PC-3 (cell line): ENCODE data around the gene NEGR1. TPM values are rescaled to one million over a fixed set of nuclear protein-coding genes. Genes with fewer than 3 reads are reported as not detected.

ENCODE experiments used
- ATAC-seq: fragments of 200-7000 bp; cut with Tn5 transposase; 2 replicates; pipeline ENCODE4 v1.9.1; 2020; ENCODE audit warnings: mild to moderate bottlenecking, moderate library complexity
- BruUV-seq: library from RNA; stranded (reverse); fragments of 400-500 nt; replicated peaks from 2 replicates; lab custom pipeline; 2021; lab: Mats Ljungman, UMichigan
- CTCF ChIA-PET: fragments of 300-600 bp; sonication (Branson Sonifier 250); formaldehyde crosslinking; loops from one replicate; lab custom pipeline; 2022; ENCODE audit warnings: antibody characterized with exemption; lab: Charles Lee
- POLR2A ChIA-PET: fragments of 300-600 bp; sonication (Branson Sonifier 250); formaldehyde crosslinking; loops from one replicate; lab custom pipeline; 2022; ENCODE audit warnings: antibody characterized with exemption; ENCODE audit not compliant: unreplicated experiment; lab: Charles Lee
- DNase-seq: peaks from one replicate; pipeline ENCODE4 v3.0.0-alpha.2; 2015
- H2AFZ ChIP-seq: fragments of 300-600 bp; sonication (generic); 2 replicates; pipeline ENCODE4 v1.6.0; 2016; ENCODE audit warnings: antibody characterized with exemption, low read length
- H3F3A ChIP-seq: fragments of 300-600 bp; sonication (generic); one replicate; pipeline ENCODE4 v1.6.0; 2017; ENCODE audit warnings: antibody characterized with exemption, low read length, control low read depth, mild to moderate bottlenecking; ENCODE audit not compliant: unreplicated experiment
- H3K27ac ChIP-seq: fragments of 300-600 bp; sonication (generic); 2 replicates; pipeline ENCODE4 v1.5.1; 2016; ENCODE audit warnings: mild to moderate bottlenecking, low read length
- H3K27me3 ChIP-seq: fragments of 300-600 bp; sonication (generic); 2 replicates; pipeline ENCODE4 v1.6.1; 2016; ENCODE audit warnings: low read length, mixed read lengths
- H3K36me3 ChIP-seq: fragments of 300-600 bp; sonication (generic); 2 replicates; pipeline ENCODE4 v1.6.1; 2016; ENCODE audit warnings: low read depth, mixed run types, low read length, mixed read lengths
- H3K4me1 ChIP-seq: fragments of 300-600 bp; sonication (generic); 2 replicates; pipeline ENCODE4 v1.5.1; 2016; ENCODE audit warnings: low read length; ENCODE audit not compliant: insufficient read depth
- H3K4me2 ChIP-seq: fragments of 300-600 bp; sonication (generic); 2 replicates; pipeline ENCODE4 v1.6.0; 2016; ENCODE audit warnings: low read length
- H3K4me3 ChIP-seq: fragments of 300-600 bp; sonication (generic); 2 replicates; pipeline ENCODE4 v1.5.1; 2016; ENCODE audit warnings: mild to moderate bottlenecking, low read length, mixed read lengths
- H3K79me2 ChIP-seq: fragments of 300-600 bp; sonication (generic); 2 replicates; pipeline ENCODE4 v1.6.1; 2017; ENCODE audit warnings: low read length, mixed read lengths
- H3K9ac ChIP-seq: fragments of 300-600 bp; sonication (generic); 2 replicates; pipeline ENCODE4 v1.6.0; 2016; ENCODE audit warnings: mild to moderate bottlenecking, low read length
- H3K9me2 ChIP-seq: fragments of 300-600 bp; sonication (generic); replicated peaks from 2 replicates; pipeline ENCODE4 v1.6.1; 2016; ENCODE audit warnings: mixed run types, low read length, mixed read lengths
- H3K9me3 ChIP-seq: fragments of 300-600 bp; sonication (generic); 2 replicates; pipeline ENCODE4 v1.6.1; 2016; ENCODE audit warnings: low read length, mixed read lengths
- H4K20me1 ChIP-seq: fragments of 300-600 bp; sonication (generic); 2 replicates; pipeline ENCODE4 v1.6.1; 2016; ENCODE audit warnings: low read length, mixed read lengths
- EZH2 ChIP-seq: fragments of 300-600 bp; sonication (generic); IDR thresholded peaks from one replicate; pipeline ENCODE4 v1.6.1; 2017; ENCODE audit warnings: antibody characterized with exemption, mild to moderate bottlenecking, low read length; ENCODE audit not compliant: unreplicated experiment
- EZH2phosphoT487 ChIP-seq: fragments of 300-600 bp; sonication (generic); IDR thresholded peaks from 2 replicates; pipeline ENCODE4 v1.6.1; 2018; ENCODE audit warnings: mild to moderate bottlenecking, antibody characterized with exemption, low read length, borderline replicate concordance
- intact Hi-C: fragments of 100-400 bp; cut with micrococcal nuclease; formaldehyde crosslinking; loops from 2 replicates; pipeline ENCODE4 v1.9.0; 2023
- total RNA-seq: library from RNA; depleted of rRNA; stranded (reverse); fragments of >200 nt; gene quantifications from 2 replicates; pipeline ENCODE4 v1.2.3, GENCODE V29; 2014
- TF ChIP-seq, protein P1 (sequence below): fragments of 300-600 bp; sonication (generic); conservative IDR thresholded peaks from 2 replicates; pipeline ENCODE4 v1.5.1; 2017; ENCODE audit warnings: antibody characterized with exemption, low read depth, mild to moderate bottlenecking, low read length

Gene NEGR1
- total RNA-seq, 1 experiment from 2014 or later, result 3.4 TPM

DNA sequence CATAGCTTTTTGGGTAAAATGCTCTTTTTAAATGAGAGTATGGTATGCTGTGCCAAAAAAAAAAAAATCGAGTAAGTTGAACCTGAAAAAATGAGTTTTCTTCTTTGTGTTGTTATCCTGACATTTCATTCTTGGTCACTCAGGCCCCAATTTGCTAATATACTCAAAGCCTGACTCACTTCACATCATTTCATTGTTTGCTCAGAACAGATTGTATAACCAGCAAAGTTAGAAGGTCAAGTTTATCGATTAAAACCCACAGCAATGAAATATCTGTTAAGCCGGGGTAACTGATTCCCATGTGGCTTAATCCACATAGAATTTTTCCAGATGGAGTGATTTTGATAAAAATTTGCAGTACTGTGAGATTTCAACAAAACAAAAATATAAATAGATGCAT, 363.7 kb downstream of the NEGR1 start:
- no peaks in the 10 kb centered on the region for H3K79me2 ChIP-seq
- no peaks in the 10 kb centered on the region for H4K20me1 ChIP-seq
- H3K4me2 ChIP-seq, result no peak overlapping the region
- POLR2A ChIA-PET, result interaction anchor here (0.7 kb wide), 1 partner anchor 80 kb away, joined by 12 read pairs; no protein-coding TSS in a partner anchor
- ATAC-seq (peak; percentile 66), DNase-seq (peak; percentile 12)
- CTCF ChIA-PET, result no interaction called here
- no peaks in the 10 kb centered on the region for H3K27me3 ChIP-seq
- peaks cover 6% of the 10 kb centered on the region; the same call in 1 of the 2 replicates for H3K4me1 ChIP-seq
- H3K4me3 ChIP-seq, result no peak overlapping the region
- no peaks in the 10 kb centered on the region for H3F3A ChIP-seq
- TF ChIP-seq EZH2 (no peak), EZH2phosphoT487 (no peak)
- TF ChIP-seq, protein P1, sequence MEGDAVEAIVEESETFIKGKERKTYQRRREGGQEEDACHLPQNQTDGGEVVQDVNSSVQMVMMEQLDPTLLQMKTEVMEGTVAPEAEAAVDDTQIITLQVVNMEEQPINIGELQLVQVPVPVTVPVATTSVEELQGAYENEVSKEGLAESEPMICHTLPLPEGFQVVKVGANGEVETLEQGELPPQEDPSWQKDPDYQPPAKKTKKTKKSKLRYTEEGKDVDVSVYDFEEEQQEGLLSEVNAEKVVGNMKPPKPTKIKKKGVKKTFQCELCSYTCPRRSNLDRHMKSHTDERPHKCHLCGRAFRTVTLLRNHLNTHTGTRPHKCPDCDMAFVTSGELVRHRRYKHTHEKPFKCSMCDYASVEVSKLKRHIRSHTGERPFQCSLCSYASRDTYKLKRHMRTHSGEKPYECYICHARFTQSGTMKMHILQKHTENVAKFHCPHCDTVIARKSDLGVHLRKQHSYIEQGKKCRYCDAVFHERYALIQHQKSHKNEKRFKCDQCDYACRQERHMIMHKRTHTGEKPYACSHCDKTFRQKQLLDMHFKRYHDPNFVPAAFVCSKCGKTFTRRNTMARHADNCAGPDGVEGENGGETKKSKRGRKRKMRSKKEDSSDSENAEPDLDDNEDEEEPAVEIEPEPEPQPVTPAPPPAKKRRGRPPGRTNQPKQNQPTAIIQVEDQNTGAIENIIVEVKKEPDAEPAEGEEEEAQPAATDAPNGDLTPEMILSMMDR, result no peak
- H3K9ac ChIP-seq, result no peak overlapping the region
- no peaks in the 10 kb centered on the region for H3K36me3 ChIP-seq
- H3K9me2 ChIP-seq, result no peaks in the 10 kb centered on the region
- intact Hi-C loops, result loop anchor here (5.0 kb wide), 2 partner anchors 71 to 331 kb away; no protein-coding TSS in a partner anchor
- no peak overlapping the region for H2AFZ ChIP-seq
- H3K9me3 ChIP-seq, result no peaks in the 10 kb centered on the region
- H3K27ac ChIP-seq, result no peak overlapping the region
- BruUV-seq, result no TSS peak

DNA sequence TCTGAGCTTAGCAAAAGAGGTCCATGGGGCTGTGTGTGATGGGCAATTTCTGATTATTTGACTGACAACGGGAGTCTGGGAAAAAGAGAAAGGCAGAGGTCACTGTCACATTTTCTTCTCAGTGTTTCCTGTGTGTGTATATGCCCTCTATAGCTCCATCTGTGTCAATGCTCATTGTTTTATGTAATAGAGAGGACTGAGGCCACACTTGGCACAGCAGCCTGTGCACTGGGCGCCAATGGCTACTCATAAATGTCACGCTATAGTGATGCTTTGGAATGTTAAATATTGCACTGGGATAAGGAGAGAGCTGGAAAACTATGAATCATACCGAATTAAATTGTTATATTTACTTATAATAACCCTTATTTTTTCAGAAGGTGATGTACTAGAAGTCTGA, 365.4 kb downstream of the NEGR1 start:
- no peaks in the 10 kb centered on the region for H3F3A ChIP-seq
- H4K20me1 ChIP-seq, result no peaks in the 10 kb centered on the region
- no peaks in the 10 kb centered on the region for H3K79me2 ChIP-seq
- no peak overlapping the region for H3K4me2 ChIP-seq
- BruUV-seq, result no TSS peak
- H3K4me3 ChIP-seq, result no peak overlapping the region
- no peak for TF ChIP-seq EZH2phosphoT487
- TF ChIP-seq, protein P1, result peak; percentile 17; the same call in 1 of the 2 replicates
- intact Hi-C loops, result loop anchor here (5.0 kb wide), 2 partner anchors 70 to 330 kb away; no protein-coding TSS in a partner anchor
- ChIA-PET CTCF (no interaction called here), POLR2A (no interaction called here)
- H3K4me1 ChIP-seq, result peaks cover 6% of the 10 kb centered on the region; the same call in 1 of the 2 replicates
- H3K9me2 ChIP-seq, result no peaks in the 10 kb centered on the region
- DNase-seq, result peak; percentile 55
- no peaks in the 10 kb centered on the region for H3K27me3 ChIP-seq
- no peak overlapping the region for H3K27ac ChIP-seq
- no peaks in the 10 kb centered on the region for H3K36me3 ChIP-seq
- ATAC-seq, result peak; percentile 95
- H2AFZ ChIP-seq, result no peak overlapping the region
- no peaks in the 10 kb centered on the region for H3K9me3 ChIP-seq
- H3K9ac ChIP-seq, result no peak overlapping the region

DNA sequence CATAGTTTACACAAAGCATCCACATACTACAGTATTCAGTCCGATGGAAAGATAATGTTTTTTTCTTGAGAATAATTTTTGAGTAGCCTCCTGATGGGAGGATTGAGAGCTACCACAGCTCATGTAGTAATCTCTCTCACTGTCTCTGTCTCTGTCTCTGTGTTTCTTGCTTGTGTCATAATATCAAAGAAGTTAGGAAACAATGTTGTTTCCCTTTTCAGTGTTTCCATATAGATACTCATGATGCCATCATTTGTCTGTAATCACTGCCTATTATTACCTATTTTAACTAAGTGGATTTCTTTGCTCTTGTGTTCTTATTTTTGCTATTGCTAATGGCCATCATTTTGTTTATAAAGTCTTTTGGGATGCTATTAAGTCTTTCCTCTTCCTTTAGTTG, 367.7 kb downstream of the NEGR1 start:
- no peak overlapping the region for H3K4me2 ChIP-seq
- TF ChIP-seq, protein P1, result no peak
- TF ChIP-seq EZH2 (no peak), EZH2phosphoT487 (no peak)
- POLR2A ChIA-PET, result no interaction called here
- H3K27me3 ChIP-seq, result no peaks in the 10 kb centered on the region
- no peak overlapping the region for H2AFZ ChIP-seq
- H3K9ac ChIP-seq, result no peak overlapping the region
- no peaks in the 10 kb centered on the region for H3K9me3 ChIP-seq
- no peaks in the 10 kb centered on the region for H4K20me1 ChIP-seq
- CTCF ChIA-PET, result no interaction called here
- intact Hi-C loops, result loop anchor here (5.0 kb wide), 2 partner anchors 67 to 327 kb away; no protein-coding TSS in a partner anchor
- ATAC-seq, result no peak
- no peaks in the 10 kb centered on the region for H3K9me2 ChIP-seq
- no peaks in the 10 kb centered on the region for H3F3A ChIP-seq
- H3K4me3 ChIP-seq, result no peak overlapping the region
- peaks cover 6% of the 10 kb centered on the region; the same call in 1 of the 2 replicates for H3K4me1 ChIP-seq
- H3K27ac ChIP-seq, result no peak overlapping the region
- BruUV-seq, result no TSS peak
- no peaks in the 10 kb centered on the region for H3K79me2 ChIP-seq
- H3K36me3 ChIP-seq, result no peaks in the 10 kb centered on the region
- no peak for DNase-seq
